PC-3 (cell line): Measurements from ENCODE around the gene NIF3L1. TPM values are rescaled to one million over a fixed set of nuclear protein-coding genes. Genes with fewer than 3 reads are reported as not detected.

Source experiments
- ATAC-seq: fragments of 200-7000 bp; cut with Tn5 transposase; 2 replicates; pipeline ENCODE4 v1.9.1; 2020; ENCODE audit warnings: mild to moderate bottlenecking, moderate library complexity
- BruUV-seq: library from RNA; stranded (reverse); fragments of 400-500 nt; replicated peaks from 2 replicates; lab custom pipeline; 2021; lab: Mats Ljungman, UMichigan
- CTCF ChIA-PET: fragments of 300-600 bp; sonication (Branson Sonifier 250); formaldehyde crosslinking; loops from one replicate; lab custom pipeline; 2022; ENCODE audit warnings: antibody characterized with exemption; lab: Charles Lee
- POLR2A ChIA-PET: fragments of 300-600 bp; sonication (Branson Sonifier 250); formaldehyde crosslinking; loops from one replicate; lab custom pipeline; 2022; ENCODE audit warnings: antibody characterized with exemption; ENCODE audit not compliant: unreplicated experiment; lab: Charles Lee
- DNase-seq: peaks from one replicate; pipeline ENCODE4 v3.0.0-alpha.2; 2015
- H2AFZ ChIP-seq: fragments of 300-600 bp; sonication (generic); 2 replicates; pipeline ENCODE4 v1.6.0; 2016; ENCODE audit warnings: antibody characterized with exemption, low read length
- H3F3A ChIP-seq: fragments of 300-600 bp; sonication (generic); one replicate; pipeline ENCODE4 v1.6.0; 2017; ENCODE audit warnings: antibody characterized with exemption, low read length, control low read depth, mild to moderate bottlenecking; ENCODE audit not compliant: unreplicated experiment
- H3K27ac ChIP-seq: fragments of 300-600 bp; sonication (generic); 2 replicates; pipeline ENCODE4 v1.5.1; 2016; ENCODE audit warnings: mild to moderate bottlenecking, low read length
- H3K27me3 ChIP-seq: fragments of 300-600 bp; sonication (generic); 2 replicates; pipeline ENCODE4 v1.6.1; 2016; ENCODE audit warnings: low read length, mixed read lengths
- H3K36me3 ChIP-seq: fragments of 300-600 bp; sonication (generic); 2 replicates; pipeline ENCODE4 v1.6.1; 2016; ENCODE audit warnings: low read depth, mixed run types, low read length, mixed read lengths
- H3K4me1 ChIP-seq: fragments of 300-600 bp; sonication (generic); 2 replicates; pipeline ENCODE4 v1.5.1; 2016; ENCODE audit warnings: low read length; ENCODE audit not compliant: insufficient read depth
- H3K4me2 ChIP-seq: fragments of 300-600 bp; sonication (generic); 2 replicates; pipeline ENCODE4 v1.6.0; 2016; ENCODE audit warnings: low read length
- H3K4me3 ChIP-seq: fragments of 300-600 bp; sonication (generic); 2 replicates; pipeline ENCODE4 v1.5.1; 2016; ENCODE audit warnings: mild to moderate bottlenecking, low read length, mixed read lengths
- H3K79me2 ChIP-seq: fragments of 300-600 bp; sonication (generic); 2 replicates; pipeline ENCODE4 v1.6.1; 2017; ENCODE audit warnings: low read length, mixed read lengths
- H3K9ac ChIP-seq: fragments of 300-600 bp; sonication (generic); 2 replicates; pipeline ENCODE4 v1.6.0; 2016; ENCODE audit warnings: mild to moderate bottlenecking, low read length
- H3K9me2 ChIP-seq: fragments of 300-600 bp; sonication (generic); replicated peaks from 2 replicates; pipeline ENCODE4 v1.6.1; 2016; ENCODE audit warnings: mixed run types, low read length, mixed read lengths
- H3K9me3 ChIP-seq: fragments of 300-600 bp; sonication (generic); 2 replicates; pipeline ENCODE4 v1.6.1; 2016; ENCODE audit warnings: low read length, mixed read lengths
- H4K20me1 ChIP-seq: fragments of 300-600 bp; sonication (generic); 2 replicates; pipeline ENCODE4 v1.6.1; 2016; ENCODE audit warnings: low read length, mixed read lengths
- EZH2 ChIP-seq: fragments of 300-600 bp; sonication (generic); IDR thresholded peaks from one replicate; pipeline ENCODE4 v1.6.1; 2017; ENCODE audit warnings: antibody characterized with exemption, mild to moderate bottlenecking, low read length; ENCODE audit not compliant: unreplicated experiment
- EZH2phosphoT487 ChIP-seq: fragments of 300-600 bp; sonication (generic); IDR thresholded peaks from 2 replicates; pipeline ENCODE4 v1.6.1; 2018; ENCODE audit warnings: mild to moderate bottlenecking, antibody characterized with exemption, low read length, borderline replicate concordance
- intact Hi-C: fragments of 100-400 bp; cut with micrococcal nuclease; formaldehyde crosslinking; loops from 2 replicates; pipeline ENCODE4 v1.9.0; 2023
- total RNA-seq: library from RNA; depleted of rRNA; stranded (reverse); fragments of >200 nt; gene quantifications from 2 replicates; pipeline ENCODE4 v1.2.3, GENCODE V29; 2014
- TF ChIP-seq, protein P1 (sequence below): fragments of 300-600 bp; sonication (generic); conservative IDR thresholded peaks from 2 replicates; pipeline ENCODE4 v1.5.1; 2017; ENCODE audit warnings: antibody characterized with exemption, low read depth, mild to moderate bottlenecking, low read length

The NIF3L1 gene
- total RNA-seq, 1 experiment from 2014 or later: 81.5 TPM

DNA sequence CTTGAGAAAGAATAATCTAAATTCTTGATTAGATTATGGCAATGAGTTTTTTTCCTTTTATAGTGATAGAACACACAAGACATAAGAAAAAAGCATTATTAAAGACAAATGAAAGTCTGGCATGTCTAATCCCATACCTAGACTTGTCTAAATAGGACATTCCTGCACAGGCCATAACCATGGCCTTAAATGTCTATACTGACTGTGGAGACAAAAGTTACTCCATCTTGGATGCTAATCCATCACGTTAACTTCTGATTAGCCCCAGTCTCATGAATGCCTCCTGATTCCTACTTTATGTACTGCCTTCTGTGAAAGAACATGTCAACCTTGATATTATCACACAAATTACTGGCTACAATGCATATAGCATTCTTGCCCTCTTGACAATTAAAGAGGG, 50.7 kb downstream of the NIF3L1 start:
- Histone ChIP-seq H3K9me2 (no peaks in the 10 kb centered on the region), H4K20me1 (no peaks in the 10 kb centered on the region), H3K4me2 (no peak overlapping the region), H3K4me3 (no peak overlapping the region), H3K27me3 (no peaks in the 10 kb centered on the region), H3K4me1 (peaks cover 5% of the 10 kb centered on the region), H3K9ac (no peak overlapping the region), H3K79me2 (no peaks in the 10 kb centered on the region), H3F3A (no peaks in the 10 kb centered on the region), H3K36me3 (peaks cover 48% of the 10 kb centered on the region), H3K27ac (no peak overlapping the region), H2AFZ (no peak overlapping the region), H3K9me3 (no peaks in the 10 kb centered on the region)
- TF ChIP-seq, protein P1, sequence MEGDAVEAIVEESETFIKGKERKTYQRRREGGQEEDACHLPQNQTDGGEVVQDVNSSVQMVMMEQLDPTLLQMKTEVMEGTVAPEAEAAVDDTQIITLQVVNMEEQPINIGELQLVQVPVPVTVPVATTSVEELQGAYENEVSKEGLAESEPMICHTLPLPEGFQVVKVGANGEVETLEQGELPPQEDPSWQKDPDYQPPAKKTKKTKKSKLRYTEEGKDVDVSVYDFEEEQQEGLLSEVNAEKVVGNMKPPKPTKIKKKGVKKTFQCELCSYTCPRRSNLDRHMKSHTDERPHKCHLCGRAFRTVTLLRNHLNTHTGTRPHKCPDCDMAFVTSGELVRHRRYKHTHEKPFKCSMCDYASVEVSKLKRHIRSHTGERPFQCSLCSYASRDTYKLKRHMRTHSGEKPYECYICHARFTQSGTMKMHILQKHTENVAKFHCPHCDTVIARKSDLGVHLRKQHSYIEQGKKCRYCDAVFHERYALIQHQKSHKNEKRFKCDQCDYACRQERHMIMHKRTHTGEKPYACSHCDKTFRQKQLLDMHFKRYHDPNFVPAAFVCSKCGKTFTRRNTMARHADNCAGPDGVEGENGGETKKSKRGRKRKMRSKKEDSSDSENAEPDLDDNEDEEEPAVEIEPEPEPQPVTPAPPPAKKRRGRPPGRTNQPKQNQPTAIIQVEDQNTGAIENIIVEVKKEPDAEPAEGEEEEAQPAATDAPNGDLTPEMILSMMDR: no peak
- no peak for TF ChIP-seq EZH2phosphoT487
- no peak for TF ChIP-seq EZH2
- ChIA-PET CTCF (no interaction called here), POLR2A (interaction anchor here (0.8 kb wide), 1 partner anchor 46 kb away, joined by 4 read pairs; no protein-coding TSS in a partner anchor)
- no peak for ATAC-seq
- BruUV-seq: no TSS peak
- intact Hi-C loops: no loop called here
- DNase-seq: no peak

DNA sequence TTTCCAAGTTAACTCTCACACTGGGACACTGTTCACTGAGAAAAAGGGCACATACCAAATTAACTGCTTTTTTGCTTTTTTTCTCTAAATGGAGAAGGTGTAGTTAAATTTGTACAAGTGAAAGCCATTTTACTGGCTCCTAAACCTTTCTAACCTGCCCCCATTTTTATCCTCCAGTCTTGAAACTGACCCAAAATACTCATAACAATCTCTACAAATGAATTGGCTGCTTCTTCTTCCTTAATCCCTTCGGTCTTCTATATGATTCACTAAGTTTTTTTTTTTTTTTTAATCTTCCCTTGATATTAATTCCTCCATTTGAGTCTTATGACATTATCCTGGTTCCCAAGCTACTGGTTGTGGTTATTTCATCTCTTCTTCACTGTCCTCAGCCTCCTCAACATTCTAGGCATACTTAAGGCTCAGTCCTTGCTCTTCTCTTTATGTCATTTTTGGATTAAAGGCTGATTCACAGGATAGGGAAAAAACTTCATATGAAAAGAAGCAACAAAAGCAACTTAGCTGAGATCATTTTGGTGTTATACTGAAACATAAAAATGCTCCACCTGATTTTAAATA, 54.4 kb downstream of the NIF3L1 start:
- no peak for TF ChIP-seq EZH2
- no peak for TF ChIP-seq EZH2phosphoT487
- TF ChIP-seq, protein P1: no peak
- no peak overlapping the region for H3K4me2 ChIP-seq
- ATAC-seq: no peak
- H3K36me3 ChIP-seq: peaks cover 30% of the 10 kb centered on the region
- intact Hi-C loops: no loop called here
- peaks cover 22% of the 10 kb centered on the region for H3F3A ChIP-seq
- H3K27ac ChIP-seq: no peak overlapping the region
- H3K9me2 ChIP-seq: no peaks in the 10 kb centered on the region
- no peaks in the 10 kb centered on the region for H3K9me3 ChIP-seq
- H4K20me1 ChIP-seq: peaks cover 8% of the 10 kb centered on the region; the same call in 1 of the 2 replicates
- no peak overlapping the region for H3K9ac ChIP-seq
- peaks cover 24% of the 10 kb centered on the region for H3K4me1 ChIP-seq
- no peak for DNase-seq
- no peaks in the 10 kb centered on the region for H3K79me2 ChIP-seq
- BruUV-seq: no TSS peak
- CTCF ChIA-PET: interaction anchor here (0.7 kb wide), 1 partner anchor 157 kb away, joined by 3 read pairs; no protein-coding TSS in a partner anchor
- no peaks in the 10 kb centered on the region for H3K27me3 ChIP-seq
- no peak overlapping the region for H3K4me3 ChIP-seq
- H2AFZ ChIP-seq: no peak overlapping the region
- POLR2A ChIA-PET: no interaction called here
